ENCODE results near the gene PRDM11.

DNA sequence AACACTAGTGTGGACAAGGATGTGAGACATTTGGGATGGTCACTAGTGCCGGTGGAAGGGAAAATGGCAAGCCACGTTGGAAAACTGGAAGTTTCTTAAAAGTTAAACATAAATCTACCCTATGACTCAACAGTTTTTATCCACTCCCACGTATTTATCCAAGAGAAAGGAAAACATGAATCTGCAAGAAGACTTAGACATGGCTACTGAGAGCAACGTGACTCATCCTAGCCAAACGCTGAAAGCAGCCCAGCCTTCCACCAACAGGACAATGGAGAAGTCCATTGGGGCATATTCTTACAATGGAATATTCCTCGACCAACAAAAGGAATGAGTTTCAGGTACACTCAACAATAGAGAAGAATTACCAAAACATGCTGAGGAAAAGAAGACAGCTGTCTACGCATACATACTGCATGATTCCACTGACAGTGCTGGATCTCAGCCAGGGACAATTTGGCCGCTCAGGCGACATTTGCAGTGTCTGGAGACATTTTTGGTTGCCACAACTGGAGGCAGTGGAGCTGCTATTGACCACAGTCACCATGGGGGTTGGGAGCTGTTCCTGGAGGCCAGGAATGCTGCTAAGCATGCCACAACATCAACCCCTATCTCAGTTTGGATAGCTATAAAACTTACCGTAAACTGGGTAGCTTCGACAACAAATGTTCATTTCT lies 118.5 kb downstream of the PRDM11 start:
- TF ChIP-seq, protein P1, sequence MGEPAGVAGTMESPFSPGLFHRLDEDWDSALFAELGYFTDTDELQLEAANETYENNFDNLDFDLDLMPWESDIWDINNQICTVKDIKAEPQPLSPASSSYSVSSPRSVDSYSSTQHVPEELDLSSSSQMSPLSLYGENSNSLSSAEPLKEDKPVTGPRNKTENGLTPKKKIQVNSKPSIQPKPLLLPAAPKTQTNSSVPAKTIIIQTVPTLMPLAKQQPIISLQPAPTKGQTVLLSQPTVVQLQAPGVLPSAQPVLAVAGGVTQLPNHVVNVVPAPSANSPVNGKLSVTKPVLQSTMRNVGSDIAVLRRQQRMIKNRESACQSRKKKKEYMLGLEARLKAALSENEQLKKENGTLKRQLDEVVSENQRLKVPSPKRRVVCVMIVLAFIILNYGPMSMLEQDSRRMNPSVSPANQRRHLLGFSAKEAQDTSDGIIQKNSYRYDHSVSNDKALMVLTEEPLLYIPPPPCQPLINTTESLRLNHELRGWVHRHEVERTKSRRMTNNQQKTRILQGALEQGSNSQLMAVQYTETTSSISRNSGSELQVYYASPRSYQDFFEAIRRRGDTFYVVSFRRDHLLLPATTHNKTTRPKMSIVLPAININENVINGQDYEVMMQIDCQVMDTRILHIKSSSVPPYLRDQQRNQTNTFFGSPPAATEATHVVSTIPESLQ (CRISPR knock-in tag; IDR thresholded peaks at IDR 0.05): no peak
- TF ChIP-seq, protein P2, sequence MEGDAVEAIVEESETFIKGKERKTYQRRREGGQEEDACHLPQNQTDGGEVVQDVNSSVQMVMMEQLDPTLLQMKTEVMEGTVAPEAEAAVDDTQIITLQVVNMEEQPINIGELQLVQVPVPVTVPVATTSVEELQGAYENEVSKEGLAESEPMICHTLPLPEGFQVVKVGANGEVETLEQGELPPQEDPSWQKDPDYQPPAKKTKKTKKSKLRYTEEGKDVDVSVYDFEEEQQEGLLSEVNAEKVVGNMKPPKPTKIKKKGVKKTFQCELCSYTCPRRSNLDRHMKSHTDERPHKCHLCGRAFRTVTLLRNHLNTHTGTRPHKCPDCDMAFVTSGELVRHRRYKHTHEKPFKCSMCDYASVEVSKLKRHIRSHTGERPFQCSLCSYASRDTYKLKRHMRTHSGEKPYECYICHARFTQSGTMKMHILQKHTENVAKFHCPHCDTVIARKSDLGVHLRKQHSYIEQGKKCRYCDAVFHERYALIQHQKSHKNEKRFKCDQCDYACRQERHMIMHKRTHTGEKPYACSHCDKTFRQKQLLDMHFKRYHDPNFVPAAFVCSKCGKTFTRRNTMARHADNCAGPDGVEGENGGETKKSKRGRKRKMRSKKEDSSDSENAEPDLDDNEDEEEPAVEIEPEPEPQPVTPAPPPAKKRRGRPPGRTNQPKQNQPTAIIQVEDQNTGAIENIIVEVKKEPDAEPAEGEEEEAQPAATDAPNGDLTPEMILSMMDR (IDR thresholded peaks at IDR 0.05): no peak
- TF ChIP-seq SP1 (CRISPR knock-in tag; conservative IDR thresholded peaks at IDR 0.05): no peak
